H1 (cell line): ENCODE results near the gene MLEC. TPM values are rescaled to one million over a fixed set of nuclear protein-coding genes. Genes with fewer than 3 reads are reported as not detected.

Experiments used
- BACH1 ChIP-seq: IDR thresholded peaks from 2 replicates; pipeline ENCODE4 v1.6.1; 2012; ENCODE audit warnings: low read length, improper control_type of control experiment
- BCL11A ChIP-seq, 2 experiments: IDR thresholded peaks; one replicate each; pipeline ENCODE4 v1.6.1; 2011; ENCODE audit warnings: low read depth in 2 of 2, low read length in 2 of 2, mild to moderate bottlenecking in 2 of 2
- CBX8 ChIP-seq: fragments of 300-800, 300-1000 bp; sonication (generic); IDR thresholded peaks from 2 replicates; pipeline ENCODE4 v1.7.1; 2016; ENCODE audit warnings: low read depth, low read length, borderline replicate concordance
- CTCF ChIP-seq, 3 experiments: IDR thresholded peaks; 1 replicate in 2 of 3; 2 replicates in 1 of 3; pipeline versions ENCODE4 v1.5.1 to v1.6.1; 2011; ENCODE audit warnings: low read length in 3 of 3, mild to moderate bottlenecking in 3 of 3, inconsistent platforms in 2 of 3, low read depth in 1 of 3, moderate library complexity in 1 of 3; ENCODE audit not compliant: insufficient read depth in 1 of 3; ENCODE audit errors: control extremely low read depth in 1 of 3
- GTF2F1 ChIP-seq: IDR thresholded peaks from 2 replicates; pipeline ENCODE4 v1.6.1; 2012; ENCODE audit warnings: low read depth, low read length, improper control_type of control experiment, borderline replicate concordance
- JUND ChIP-seq: IDR thresholded peaks from 2 replicates; pipeline ENCODE4 v1.6.1; 2011; ENCODE audit warnings: mild to moderate bottlenecking, improper control_type of control experiment, low read length
- RFX5 ChIP-seq: IDR thresholded peaks from 2 replicates; pipeline ENCODE4 v1.6.1; 2011; ENCODE audit warnings: low read depth, low read length, improper control_type of control experiment, borderline replicate concordance
- SAP30 ChIP-seq: fragments of 300-600 bp; sonication (generic); IDR thresholded peaks from 2 replicates; pipeline ENCODE4 v1.7.1; 2012; ENCODE audit warnings: low read length, moderate library complexity, mild to moderate bottlenecking, inconsistent platforms; ENCODE audit not compliant: insufficient read depth, insufficient replicate concordance
- polyA plus RNA-seq, 7 experiments: library from polyadenylated mRNA; depleted of rRNA in 3 of 7; stranded (reverse) in 5 of 7; unstranded in 2 of 7; fragments of >200 nt in 5 of 7; fragments of 200-250 nt in 2 of 7; gene quantifications; 1 replicate in 5 of 7; 2 replicates in 1 of 7; 4 replicates in 1 of 7; pipeline versions ENCODE4 v1.2.1 to v1.2.3, GENCODE V29; 2011 to 2013; ENCODE audit warnings: missing spikeins in 2 of 7, mixed read lengths in 2 of 7
- total RNA-seq: library from RNA; stranded (reverse); fragmentation: NEBNext Ultra II Directional; extraction: Animal tissue kit (Norgen Biotek cat#: 25700); gene quantifications from 2 replicates; pipeline ENCODE4 v1.2.1, GENCODE V29; 2021
- TF ChIP-seq, protein P1 (sequence below): fragments of 300-600 bp; sonication (generic); IDR thresholded peaks from 2 replicates; pipeline ENCODE4 v1.7.1; 2012; ENCODE audit warnings: low read length, moderate library complexity, mild to moderate bottlenecking, inconsistent platforms; ENCODE audit not compliant: insufficient replicate concordance

Gene MLEC
- total and polyA plus RNA-seq, 2 of the 8 experiments (the other 6 are each of a cell fraction or from before 2014, with no cell fraction given) = 37.1 to 260 TPM

GRCh38 chr12:120733574-120733973 is 46.6 kb downstream of the MLEC start (continued):
- TF ChIP-seq, protein P1, sequence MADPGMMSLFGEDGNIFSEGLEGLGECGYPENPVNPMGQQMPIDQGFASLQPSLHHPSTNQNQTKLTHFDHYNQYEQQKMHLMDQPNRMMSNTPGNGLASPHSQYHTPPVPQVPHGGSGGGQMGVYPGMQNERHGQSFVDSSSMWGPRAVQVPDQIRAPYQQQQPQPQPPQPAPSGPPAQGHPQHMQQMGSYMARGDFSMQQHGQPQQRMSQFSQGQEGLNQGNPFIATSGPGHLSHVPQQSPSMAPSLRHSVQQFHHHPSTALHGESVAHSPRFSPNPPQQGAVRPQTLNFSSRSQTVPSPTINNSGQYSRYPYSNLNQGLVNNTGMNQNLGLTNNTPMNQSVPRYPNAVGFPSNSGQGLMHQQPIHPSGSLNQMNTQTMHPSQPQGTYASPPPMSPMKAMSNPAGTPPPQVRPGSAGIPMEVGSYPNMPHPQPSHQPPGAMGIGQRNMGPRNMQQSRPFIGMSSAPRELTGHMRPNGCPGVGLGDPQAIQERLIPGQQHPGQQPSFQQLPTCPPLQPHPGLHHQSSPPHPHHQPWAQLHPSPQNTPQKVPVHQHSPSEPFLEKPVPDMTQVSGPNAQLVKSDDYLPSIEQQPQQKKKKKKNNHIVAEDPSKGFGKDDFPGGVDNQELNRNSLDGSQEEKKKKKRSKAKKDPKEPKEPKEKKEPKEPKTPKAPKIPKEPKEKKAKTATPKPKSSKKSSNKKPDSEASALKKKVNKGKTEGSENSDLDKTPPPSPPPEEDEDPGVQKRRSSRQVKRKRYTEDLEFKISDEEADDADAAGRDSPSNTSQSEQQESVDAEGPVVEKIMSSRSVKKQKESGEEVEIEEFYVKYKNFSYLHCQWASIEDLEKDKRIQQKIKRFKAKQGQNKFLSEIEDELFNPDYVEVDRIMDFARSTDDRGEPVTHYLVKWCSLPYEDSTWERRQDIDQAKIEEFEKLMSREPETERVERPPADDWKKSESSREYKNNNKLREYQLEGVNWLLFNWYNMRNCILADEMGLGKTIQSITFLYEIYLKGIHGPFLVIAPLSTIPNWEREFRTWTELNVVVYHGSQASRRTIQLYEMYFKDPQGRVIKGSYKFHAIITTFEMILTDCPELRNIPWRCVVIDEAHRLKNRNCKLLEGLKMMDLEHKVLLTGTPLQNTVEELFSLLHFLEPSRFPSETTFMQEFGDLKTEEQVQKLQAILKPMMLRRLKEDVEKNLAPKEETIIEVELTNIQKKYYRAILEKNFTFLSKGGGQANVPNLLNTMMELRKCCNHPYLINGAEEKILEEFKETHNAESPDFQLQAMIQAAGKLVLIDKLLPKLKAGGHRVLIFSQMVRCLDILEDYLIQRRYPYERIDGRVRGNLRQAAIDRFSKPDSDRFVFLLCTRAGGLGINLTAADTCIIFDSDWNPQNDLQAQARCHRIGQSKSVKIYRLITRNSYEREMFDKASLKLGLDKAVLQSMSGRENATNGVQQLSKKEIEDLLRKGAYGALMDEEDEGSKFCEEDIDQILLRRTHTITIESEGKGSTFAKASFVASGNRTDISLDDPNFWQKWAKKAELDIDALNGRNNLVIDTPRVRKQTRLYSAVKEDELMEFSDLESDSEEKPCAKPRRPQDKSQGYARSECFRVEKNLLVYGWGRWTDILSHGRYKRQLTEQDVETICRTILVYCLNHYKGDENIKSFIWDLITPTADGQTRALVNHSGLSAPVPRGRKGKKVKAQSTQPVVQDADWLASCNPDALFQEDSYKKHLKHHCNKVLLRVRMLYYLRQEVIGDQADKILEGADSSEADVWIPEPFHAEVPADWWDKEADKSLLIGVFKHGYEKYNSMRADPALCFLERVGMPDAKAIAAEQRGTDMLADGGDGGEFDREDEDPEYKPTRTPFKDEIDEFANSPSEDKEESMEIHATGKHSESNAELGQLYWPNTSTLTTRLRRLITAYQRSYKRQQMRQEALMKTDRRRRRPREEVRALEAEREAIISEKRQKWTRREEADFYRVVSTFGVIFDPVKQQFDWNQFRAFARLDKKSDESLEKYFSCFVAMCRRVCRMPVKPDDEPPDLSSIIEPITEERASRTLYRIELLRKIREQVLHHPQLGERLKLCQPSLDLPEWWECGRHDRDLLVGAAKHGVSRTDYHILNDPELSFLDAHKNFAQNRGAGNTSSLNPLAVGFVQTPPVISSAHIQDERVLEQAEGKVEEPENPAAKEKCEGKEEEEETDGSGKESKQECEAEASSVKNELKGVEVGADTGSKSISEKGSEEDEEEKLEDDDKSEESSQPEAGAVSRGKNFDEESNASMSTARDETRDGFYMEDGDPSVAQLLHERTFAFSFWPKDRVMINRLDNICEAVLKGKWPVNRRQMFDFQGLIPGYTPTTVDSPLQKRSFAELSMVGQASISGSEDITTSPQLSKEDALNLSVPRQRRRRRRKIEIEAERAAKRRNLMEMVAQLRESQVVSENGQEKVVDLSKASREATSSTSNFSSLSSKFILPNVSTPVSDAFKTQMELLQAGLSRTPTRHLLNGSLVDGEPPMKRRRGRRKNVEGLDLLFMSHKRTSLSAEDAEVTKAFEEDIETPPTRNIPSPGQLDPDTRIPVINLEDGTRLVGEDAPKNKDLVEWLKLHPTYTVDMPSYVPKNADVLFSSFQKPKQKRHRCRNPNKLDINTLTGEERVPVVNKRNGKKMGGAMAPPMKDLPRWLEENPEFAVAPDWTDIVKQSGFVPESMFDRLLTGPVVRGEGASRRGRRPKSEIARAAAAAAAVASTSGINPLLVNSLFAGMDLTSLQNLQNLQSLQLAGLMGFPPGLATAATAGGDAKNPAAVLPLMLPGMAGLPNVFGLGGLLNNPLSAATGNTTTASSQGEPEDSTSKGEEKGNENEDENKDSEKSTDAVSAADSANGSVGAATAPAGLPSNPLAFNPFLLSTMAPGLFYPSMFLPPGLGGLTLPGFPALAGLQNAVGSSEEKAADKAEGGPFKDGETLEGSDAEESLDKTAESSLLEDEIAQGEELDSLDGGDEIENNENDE = no peak
- no peak for TF ChIP-seq RFX5
- no peak for TF ChIP-seq CTCF (IDR thresholded peaks at IDR 0.05; ENCODE audit: control extremely low read depth in 1 of 3, insufficient read depth in 1 of 3, low read depth in 1 of 3, low read length in 3 of 3)
- no peak for TF ChIP-seq GTF2F1
- TF ChIP-seq BCL11A (IDR thresholded peaks at IDR 0.05; ENCODE audit: low read depth in 2 of 2, low read length in 2 of 2) = no peak
- TF ChIP-seq CBX8 = no peak
- TF ChIP-seq JUND = no peak
- no peak for TF ChIP-seq SAP30
- TF ChIP-seq BACH1 = no peak
